CD1c-positive myeloid dendritic cell (primary cell): ENCODE measurements around the gene FGGY.
"Not testable (repeated sequence)": the region's sequence is repeated elsewhere in the genome, so short reads cannot be mapped to it uniquely, and the experiment has no call there.

Experiments
- DNase-seq: peaks from one replicate; pipeline ENCODE4 v3.0.0-alpha.2; 2016; ENCODE audit errors: extremely low spot score

FGGY gene

DNA sequence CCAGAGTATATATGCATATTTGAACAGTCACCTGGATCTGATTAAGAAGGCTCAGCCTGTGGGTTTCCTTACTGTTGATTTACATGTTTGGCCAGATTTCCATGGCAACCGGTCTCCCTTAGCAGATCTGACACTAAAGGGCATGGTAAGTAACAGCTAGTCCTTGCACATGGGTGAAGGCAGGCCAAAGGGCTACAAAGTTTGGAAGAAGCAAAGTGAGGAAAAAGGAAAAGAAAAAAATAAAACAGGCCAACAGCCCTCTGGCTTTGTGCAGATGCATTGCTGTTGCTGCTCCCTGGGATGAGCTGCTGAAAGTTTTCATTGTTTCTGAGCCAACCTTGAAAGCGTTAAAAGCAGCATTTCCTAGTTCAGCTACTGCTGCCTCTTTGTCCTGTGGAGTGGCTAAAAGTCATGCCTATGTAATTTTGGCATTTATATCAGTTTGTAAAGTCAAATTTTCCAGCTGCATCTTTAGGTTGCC is 341.4 kb downstream of the FGGY start:
- no peak for DNase-seq

DNA sequence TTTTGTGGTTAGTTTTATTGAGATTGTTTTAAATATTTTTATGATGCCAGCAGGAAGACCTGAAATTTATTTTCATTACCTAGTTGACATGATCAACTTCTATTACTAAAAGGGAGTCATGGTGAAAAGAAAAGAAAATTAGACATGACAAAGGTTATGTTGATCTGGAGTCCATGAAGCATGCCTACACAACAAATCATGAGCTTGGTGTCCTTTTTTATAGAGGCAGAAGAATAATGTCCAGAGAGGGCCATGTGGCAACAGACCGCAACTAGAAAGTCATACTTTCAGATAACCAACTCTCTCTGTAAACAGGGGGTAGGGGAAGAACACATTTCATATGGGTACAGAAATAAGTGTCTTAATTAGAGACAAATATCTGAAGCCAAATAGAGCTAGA is 342.4 kb downstream of the FGGY start:
- DNase-seq: no peak

DNA sequence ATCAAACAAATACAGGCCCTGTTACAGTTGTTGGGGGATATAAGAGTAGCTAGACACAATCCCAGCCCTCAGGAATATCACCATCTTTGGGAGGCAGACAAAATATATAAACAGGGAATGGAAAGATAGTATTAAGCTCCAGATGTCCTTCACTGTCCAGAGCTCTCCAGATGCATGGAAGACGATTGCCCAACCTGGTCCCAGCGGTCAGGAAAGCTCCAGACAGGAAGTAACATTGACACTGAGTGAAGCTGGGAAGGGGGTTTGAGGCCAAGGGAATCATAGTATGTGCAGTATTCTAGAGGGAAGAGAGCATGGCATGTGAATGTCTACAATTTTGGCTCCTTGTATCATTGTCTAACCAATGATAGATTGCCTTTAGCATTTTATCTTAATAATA is 344.0 kb downstream of the FGGY start:
- DNase-seq: no peak

DNA sequence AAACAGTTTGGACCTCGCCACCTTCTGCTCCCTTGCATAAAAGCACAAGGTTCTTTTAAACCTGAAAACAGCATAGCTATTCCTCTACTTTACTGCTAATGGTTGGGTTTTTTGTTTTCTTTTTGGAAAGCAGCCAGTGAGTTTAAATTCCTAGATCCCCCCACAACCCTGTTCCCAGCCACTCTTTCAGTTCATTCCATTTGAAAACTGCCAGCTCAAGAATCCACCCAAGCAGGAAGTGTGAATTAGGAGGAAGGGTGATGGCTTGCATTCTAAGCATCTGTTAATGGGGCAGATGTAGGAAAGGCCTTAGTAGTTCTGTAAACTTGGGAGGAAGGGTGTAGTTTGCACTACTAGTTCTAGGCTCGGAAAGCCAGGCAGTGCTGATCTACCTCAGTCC is 344.9 kb downstream of the FGGY start:
- no peak for DNase-seq

DNA sequence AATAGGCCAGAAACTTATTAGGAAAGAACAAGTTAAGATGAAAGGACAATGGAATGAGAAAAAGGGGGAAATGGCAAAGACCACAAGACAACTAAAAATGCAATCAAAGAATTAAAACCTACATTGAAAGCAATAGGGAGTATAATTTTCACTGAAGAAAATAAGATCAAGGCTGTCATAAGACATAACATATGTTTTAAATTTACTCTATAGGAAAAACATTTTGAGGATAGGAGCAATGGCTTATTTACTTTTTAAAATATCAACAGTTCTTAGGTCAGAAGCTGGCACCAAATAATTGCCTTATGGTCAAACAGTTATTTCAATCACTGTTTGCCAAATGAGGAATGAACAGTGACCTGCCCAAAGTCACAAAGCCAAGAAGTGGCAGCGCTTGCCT is 346.6 kb downstream of the FGGY start:
- DNase-seq: no peak

DNA sequence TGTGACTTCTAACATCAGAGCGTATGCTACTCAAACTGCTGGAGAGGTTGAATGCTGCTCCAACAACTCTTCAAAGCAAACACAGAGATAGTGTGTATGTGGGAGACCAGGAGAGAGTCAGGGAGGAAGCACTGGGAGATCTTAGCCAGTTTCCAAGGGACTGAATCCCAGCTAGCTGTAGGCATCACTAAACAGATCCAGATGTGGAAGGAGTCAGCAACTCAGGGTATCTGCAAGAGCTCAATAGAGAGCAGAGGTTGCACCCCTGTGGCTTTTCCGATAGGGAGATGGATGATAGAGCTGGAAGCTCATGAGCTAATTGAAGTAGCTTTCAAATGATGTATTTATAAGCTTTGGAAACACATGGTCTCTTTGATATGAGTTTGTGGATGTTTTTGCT is 349.0 kb downstream of the FGGY start:
- no peak for DNase-seq

DNA sequence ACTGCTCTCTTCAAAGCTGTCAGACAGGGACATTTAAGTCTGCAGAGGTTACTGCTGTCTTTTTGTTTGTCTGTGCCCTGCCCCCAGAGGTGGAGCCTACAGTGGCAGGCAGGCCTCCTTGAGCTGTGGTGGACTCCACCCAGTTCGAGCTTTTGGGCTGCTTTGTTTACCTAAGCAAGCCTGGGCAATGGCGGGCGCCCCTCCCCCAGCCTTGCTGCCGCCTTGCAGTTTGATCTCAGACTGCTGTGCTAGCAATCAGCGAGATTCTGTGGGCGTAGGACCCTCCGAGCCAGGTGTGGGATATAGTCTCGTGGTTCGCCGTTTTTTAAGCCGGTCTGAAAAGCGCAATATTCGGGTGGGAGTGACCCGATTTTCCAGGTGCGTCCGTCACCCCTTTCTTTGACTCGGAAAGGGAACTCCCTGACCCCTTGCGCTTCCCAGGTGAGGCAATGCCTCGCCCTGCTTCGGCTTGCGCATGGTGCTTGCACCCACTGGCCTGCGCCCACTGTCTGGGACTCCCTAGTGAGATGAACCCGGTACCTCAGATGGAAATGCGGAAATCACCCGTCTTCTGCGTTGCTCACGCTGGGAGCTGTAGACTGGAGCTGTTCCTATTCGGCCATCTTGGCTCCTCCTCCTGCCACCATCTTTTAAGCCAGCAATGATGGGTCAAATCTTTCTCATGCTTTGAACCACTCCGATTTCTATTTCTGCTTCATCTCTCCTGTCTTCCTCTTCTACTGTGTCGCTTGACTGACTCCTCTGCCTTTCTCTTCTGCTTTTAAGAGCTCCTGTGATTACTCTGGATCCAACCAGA is 356.5 kb downstream of the FGGY start:
- DNase-seq: not testable (repeated sequence)

DNA sequence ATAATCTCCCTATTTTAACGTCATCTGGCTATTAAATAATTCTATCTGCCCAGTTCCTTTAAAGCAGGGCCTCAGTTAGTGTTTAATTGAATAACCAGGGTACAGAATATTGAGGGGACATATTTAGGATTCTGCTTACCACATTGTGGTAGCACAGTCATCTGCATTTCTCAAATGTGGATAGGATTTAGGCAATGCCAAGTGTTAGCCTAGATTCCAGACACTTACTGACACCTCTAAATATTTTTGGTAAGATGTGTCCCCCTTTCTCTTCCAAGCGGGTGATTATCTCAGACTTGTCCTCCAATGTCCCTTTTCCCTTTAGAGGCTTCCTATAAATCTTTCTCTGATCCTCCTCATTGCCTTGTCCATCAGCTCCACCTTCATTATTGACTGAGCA is 357.1 kb downstream of the FGGY start:
- DNase-seq: no peak

DNA sequence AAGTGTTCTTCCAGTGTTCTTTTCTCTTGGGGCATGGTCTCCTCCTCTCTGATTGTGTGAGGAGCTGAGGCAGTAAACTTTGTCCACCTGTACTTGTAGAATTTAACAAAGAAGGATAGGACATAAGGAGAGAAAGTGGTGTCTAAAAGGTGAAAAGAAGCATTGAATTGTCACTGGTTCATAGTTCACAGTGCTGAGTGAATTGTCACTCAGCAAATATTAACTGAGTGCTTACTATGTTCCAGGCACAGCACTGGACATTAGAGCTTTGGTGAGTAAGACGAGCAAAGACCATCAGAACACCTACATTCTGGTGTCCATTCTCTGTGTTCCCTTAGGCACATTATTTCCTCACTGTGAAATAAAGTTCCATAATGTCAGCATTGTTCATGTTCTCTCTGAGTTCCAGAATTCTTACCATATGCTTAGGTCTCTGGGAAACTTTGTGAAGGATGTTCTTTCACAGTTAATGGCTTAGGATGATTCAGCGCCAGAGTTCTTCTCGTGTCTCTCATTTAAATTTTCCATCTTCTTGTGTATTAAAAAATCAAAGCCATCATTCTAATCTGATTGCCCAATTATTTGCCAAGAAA is 361.1 kb downstream of the FGGY start:
- DNase-seq: no peak

DNA sequence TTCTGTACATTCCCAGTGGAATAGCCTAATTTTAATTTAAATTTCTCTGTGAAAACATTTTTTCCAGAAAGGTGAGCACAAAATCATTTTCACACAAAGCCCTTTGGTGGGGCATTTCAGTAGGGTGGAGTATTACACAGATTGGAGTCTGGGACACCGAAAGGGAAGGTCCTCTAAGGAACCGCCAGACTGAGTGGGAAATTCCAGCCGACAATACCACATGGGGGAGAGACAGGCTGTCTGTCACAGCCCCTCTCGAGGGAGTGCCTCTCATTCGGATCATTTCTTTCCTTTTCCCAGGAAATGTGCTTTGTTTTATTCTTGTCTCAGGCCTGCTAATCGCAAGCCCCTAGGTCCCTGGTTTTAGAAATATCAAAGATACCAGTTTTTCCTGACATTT is 367.3 kb downstream of the FGGY start:
- no peak for DNase-seq

DNA sequence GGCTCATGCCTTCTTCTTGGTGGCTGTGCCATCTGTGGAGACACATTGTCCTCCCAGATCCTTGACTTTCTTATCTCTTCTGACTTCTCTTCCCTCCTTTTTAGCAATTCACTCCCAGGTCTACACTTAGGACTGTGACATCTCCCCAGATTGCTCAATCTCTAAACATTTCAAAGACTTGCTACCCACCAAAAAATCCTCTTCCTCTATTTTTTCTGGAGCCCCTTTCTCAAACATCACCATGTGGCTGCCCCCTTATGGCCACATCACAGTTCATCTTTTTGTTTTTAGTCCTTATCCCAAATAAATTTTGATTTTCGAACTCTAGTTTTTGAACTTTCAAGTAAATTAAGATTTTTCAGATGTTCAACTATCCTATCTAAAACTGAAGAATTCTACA is 369.2 kb downstream of the FGGY start:
- peak; percentile 8 for DNase-seq

DNA sequence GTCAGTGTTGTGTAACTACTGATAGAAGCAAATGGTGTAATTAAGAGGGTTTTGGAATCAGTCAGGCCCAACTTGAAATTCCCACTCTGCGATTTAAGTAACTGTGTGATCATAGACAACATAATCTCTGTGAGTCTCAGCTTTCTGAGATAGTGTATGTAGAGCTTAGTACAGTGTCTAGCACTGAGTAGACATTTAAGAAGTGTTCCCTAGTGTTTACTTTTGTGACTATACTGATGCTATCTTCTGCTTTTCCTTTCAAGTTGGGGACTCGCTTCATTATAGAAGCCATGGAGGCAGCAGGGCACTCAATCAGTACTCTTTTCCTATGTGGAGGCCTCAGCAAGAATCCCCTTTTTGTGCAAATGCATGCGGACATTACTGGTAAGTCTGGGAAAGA is 370.1 kb downstream of the FGGY start:
- no peak for DNase-seq

DNA sequence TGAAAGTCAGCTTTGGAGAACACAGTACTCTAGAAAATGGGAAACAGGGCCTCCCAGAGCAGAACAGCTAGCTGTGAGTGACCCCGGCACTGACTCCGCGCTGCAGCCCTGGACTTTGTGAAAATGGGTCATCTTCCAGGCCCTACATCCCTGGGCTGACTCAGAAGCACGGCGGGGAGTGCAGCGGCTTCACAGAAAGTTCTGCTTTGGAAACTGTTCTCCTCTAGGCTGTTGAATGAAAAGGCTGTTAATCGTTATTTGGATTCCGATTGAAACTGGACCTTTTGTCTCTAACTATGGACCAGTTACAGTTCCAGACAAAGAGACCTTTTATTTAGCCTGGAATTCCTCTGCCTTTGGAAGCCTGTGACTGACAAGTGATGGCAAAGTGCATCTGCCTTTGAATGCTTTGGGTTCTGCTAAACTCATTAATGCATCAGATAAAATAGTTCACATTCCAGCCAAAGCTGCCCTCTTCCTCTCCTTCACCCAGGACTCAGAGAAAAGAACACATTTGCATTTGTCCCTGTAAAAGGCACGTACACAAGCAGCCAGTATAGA is 372.9 kb downstream of the FGGY start:
- DNase-seq: no peak

DNA sequence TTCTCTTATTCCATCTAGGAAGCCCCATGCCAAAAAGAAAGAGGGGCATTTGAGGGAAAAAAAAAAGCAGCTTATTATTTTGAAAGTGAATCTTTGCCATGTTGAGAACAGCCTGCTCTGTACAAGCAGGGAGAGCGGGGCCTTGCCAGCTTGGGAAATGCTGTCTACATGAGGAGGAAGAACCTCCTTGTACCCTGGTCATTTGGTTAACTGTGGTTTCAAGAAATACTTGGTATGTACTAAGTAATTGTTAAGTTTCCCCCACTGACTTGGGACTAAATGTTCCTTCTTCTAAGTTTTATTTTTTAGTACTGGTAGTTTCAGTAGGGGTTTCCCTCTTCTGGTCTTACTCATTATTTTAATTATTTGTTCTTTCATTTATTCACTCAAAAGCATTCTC is 373.8 kb downstream of the FGGY start:
- DNase-seq: no peak

DNA sequence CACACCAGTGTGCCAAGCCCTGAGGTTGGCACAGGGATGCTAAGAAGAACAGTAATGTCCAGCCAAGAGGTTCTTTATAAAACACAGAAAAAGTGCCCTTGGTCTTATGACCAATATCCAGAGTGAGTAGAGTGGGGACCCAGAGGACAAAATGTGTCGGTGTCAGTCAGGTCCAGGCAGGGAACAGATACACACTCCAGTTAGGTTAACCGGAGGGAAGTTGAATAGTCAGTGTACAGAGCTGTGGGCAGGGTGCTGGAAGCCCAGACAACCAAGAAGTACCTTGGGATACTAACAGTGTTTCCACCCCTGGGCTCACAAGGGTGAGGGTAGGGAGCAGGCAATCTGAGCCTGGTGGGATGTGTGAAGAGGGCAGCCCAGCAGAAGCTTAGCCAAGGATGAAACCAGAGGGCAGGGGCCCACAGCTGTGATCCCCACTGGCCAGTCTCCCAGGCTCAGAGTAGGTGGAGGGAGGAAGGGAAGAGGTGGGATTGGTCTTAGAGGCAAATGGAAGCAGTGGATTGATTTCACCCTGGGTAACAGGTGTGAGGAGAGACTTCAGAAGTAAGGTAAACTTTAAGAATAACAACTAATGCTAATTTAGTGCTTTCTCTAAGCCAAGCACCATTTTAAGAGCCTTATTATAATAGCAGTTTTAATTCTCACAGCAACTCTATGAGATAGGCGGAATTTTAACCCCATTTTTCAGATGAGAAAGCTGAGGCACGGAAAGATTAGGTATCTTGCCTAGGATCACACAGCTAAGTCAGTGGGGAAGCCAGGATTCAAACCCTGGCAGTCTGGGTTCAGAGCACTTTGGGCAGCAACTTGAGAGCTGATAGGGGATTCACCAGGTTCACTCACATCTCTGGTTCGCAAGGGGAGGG is 374.4 kb downstream of the FGGY start:
- no peak for DNase-seq

DNA sequence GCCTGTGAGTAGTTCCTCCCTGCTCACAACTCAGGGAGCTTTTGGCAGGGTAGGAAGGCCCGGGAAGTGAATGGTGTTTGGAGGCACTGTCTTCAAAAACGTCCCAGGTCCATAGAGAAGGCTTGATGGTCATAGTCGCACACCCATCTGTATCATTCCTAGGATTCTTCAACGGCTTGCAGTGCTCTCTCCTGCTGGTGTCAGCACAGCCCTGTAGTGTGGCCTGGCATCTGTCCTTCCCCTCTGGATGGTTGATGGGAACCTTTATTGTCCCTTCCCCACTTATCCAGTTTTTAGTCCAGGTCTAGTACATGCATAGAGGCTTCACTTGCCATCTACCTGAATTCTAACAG is 375.0 kb downstream of the FGGY start:
- DNase-seq: no peak

DNA sequence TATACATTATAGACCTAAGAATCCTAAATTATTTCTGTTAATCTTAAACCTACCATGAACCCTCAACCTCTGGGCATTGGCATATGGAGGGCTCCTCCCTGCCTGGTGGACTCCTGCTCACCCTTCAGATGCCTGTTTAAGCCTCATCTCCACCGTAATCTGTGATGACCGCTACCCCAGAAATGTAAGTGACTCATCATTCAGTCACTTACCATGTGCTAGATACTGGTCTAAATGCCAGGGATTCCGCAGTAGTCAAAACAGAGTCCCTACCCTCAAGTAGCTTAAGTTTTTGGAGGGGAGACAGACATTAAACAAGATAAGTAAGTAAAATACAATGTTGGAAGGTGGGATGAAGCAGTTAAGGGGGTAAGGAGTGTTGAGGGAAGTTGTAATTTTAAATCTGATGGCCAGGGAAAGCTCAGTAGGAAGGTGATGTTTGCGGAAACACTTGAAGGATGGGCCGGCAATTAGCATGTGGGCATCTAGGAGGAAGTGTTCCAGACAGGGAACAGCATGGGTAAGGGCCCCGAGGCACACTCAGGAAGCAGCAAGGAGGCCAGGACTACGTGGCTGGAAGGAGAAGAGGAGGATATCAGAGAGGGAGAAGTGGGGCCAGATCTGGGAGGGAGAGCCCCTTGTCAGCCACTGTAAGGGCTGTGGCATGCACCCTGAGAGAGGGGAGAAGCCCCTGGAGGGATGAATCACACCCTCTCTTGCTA is 376.1 kb downstream of the FGGY start:
- DNase-seq: peak; percentile 59

DNA sequence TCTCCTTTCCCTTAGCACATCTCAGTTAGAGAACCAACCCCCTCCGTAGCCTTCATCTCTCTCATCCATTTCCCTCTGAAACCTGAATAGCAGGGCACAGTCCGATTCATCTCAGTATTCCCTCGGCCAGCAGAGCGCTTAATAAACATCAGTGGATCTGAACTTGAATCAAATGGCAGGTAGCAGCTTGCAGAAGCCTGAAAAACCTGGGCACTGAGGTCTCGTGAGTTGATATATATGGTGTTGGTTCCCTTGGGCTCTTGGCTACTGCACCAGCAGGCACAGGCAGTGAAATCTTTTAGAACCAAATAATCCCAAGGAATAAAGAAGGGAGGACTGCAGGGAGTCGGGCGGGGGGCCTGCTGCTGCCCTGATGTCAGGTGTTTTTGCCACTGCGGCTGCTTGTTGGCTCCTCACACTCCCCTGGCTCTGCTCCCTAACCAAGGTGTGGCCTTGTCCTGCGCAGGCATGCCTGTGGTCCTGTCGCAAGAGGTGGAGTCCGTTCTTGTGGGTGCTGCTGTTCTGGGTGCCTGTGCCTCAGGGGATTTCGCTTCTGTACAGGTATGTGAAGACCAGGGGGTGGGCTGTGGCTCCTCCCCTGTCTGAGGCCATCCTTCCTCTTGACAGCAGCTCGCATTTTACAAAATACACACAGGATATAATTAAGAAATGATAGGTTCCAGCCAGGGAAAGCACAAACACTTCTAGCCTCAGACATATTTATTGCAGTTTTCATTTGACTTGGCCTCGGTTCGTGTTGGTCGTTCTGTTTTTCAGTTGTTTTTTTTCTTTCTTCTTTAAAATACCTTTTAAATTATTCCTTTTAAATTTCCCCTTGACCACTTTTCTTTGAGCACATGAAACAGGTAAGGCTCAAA is 376.9 kb downstream of the FGGY start:
- DNase-seq: no peak

DNA sequence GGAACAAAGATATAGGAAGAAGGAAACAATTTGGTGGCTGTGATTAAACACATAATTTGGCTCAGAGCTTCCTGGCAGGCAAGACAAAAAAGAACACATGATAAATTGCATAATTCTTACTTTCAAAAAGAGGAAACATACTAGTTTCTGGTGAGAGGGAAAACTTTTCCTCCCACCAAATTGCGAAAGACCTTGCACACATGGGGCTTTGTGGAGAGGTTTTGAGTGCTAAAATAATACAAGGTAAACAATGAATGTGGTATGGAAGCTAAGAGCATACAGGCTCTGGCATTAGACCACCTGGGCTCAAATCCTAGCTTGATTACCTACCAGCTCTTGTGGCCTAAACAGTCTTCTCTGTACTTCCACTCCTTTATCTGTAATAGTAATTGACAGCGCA is 377.7 kb downstream of the FGGY start:
- peak; percentile 92 for DNase-seq

DNA sequence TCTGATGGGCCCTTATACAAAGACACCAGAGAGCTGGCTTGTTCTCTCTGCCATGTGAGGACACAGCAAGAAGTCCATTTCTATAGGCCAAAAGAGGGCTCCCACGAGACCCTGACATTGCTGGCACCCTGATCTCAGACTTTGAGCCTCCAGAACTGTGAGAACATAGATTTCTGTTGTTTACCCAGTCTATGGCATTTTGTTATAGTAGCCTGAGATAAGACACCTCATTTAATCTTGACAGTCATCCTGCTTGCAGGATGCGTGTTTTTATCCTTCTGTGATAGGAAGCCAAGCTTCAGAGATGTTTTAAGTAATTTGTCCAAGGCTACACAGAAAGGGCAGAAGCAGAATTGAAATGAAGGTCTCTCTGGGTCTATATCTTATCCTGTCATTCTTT is 379.0 kb downstream of the FGGY start:
- DNase-seq: no peak

DNA sequence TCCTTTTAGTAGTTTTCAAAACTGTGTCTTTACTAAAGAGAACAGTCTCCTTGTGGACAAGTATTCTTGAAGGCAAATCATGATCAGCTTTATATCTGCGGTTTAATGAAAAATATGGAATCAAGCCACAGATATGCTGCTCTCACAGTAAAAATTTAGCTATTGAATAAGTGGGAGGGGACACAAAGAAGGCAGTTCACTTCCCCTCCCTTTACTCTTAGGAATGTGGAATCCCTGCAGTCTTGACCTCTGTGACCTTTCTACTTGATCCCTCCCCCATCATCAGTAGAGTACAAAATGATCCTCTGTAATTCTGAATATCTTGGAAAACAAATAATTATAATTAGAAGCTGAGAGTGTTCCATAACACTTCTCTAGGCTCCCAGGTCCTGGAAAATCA is 381.1 kb downstream of the FGGY start:
- no peak for DNase-seq
